K562 (cell line): ENCODE results near the gene GRIK1. TPM values are rescaled to one million over a fixed set of nuclear protein-coding genes. Genes with fewer than 3 reads are reported as not detected.

Experiments
- ATAC-seq: fragments of 200-7000 bp; cut with Tn5 transposase; 3 replicates; pipeline ENCODE4 v1.9.1; 2020; ENCODE audit warnings: moderate library complexity
- BruUV-seq: library from RNA; stranded (reverse); fragments of 400-500 nt; replicated peaks from 2 replicates; lab custom pipeline; 2021; lab: Mats Ljungman, UMichigan
- CTCF ChIA-PET: fragments of 300-600 bp; formaldehyde crosslinking; extraction: SDS; loops from one replicate; lab custom pipeline; 2021; ENCODE audit warnings: low intra/inter-chr PET ratio; lab: Yijun Ruan, JAX
- POLR2A ChIA-PET: fragments of 300-600, 350-650 bp; sonication (Branson Sonifier 250); formaldehyde crosslinking; extraction: SDS; loops from one replicate; lab custom pipeline; 2021; ENCODE audit warnings: antibody characterized with exemption, inconsistent platforms; lab: Yijun Ruan, JAX
- DNase-seq, 4 experiments: peaks; one replicate each; pipeline versions ENCODE4 v3.0.0 to v3.0.0-alpha.2; 2011 to 2018; ENCODE audit warnings: low spot score in 3 of 4, mixed read lengths in 3 of 4; ENCODE audit errors: extremely low read depth in 1 of 4
- FAIRE-seq: peaks from 2 replicates; lab custom pipeline; 2011; peaks lifted over from hg19 to GRCh38; lab: Jason Lieb, UNC
- H2AFZ ChIP-seq: 2 replicates; pipeline ENCODE4 v1.6.0; 2011; ENCODE audit warnings: low read depth, low read length, control low read depth, inconsistent platforms
- H3K27ac ChIP-seq: fragments of 200-600 bp; 3 replicates; pipeline ENCODE4 v1.8.0; 2011; ENCODE audit warnings: low read depth, mild to moderate bottlenecking, control low read depth, inconsistent platforms, low read length, moderate library complexity, mixed read lengths; ENCODE audit errors: extremely low read depth
- H3K27me3 ChIP-seq, 2 experiments: fragments of 300-600 bp in 1 of 2; 2 replicates in 1 of 2; 3 replicates in 1 of 2; pipeline versions ENCODE4 v1.6.0 to v1.8.0; 2011; ENCODE audit warnings: inconsistent platforms in 2 of 2, low read length in 2 of 2, mild to moderate bottlenecking in 1 of 2, mixed read lengths in 1 of 2, moderate library complexity in 1 of 2; ENCODE audit not compliant: control insufficient read depth in 2 of 2, insufficient read depth in 2 of 2
- H3K36me3 ChIP-seq: fragments of 300-600 bp; 3 replicates; pipeline ENCODE4 v1.8.0; 2011; ENCODE audit warnings: mild to moderate bottlenecking, low read length, inconsistent platforms; ENCODE audit not compliant: control insufficient read depth, insufficient read depth
- H3K4me1 ChIP-seq, 2 experiments: fragments of 200-600 bp in 1 of 2; replicated peaks in 1 of 2; 2 replicates in 1 of 2; 3 replicates in 1 of 2; pipeline versions ENCODE4 v1.5.1 to v1.8.0; 2011; ENCODE audit warnings: inconsistent platforms in 2 of 2, low read length in 2 of 2, mild to moderate bottlenecking in 1 of 2, mixed read lengths in 1 of 2, moderate library complexity in 1 of 2; ENCODE audit not compliant: control insufficient read depth in 2 of 2, insufficient read depth in 2 of 2
- H3K4me2 ChIP-seq: 2 replicates; pipeline ENCODE4 v1.6.1; 2011; ENCODE audit warnings: low read length, control low read depth, inconsistent platforms, mixed read lengths; ENCODE audit not compliant: insufficient read depth
- H3K4me3 ChIP-seq: fragments of 200-600 bp; sonication (generic), shearing (Covaris generic); 2 replicates; pipeline ENCODE4 v1.5.1; 2016; ENCODE audit warnings: control low read depth, inconsistent platforms
- H3K79me2 ChIP-seq: fragments of 200-600 bp; 3 replicates; pipeline ENCODE4 v1.8.0; 2011; ENCODE audit warnings: low read length, inconsistent platforms; ENCODE audit not compliant: control insufficient read depth, insufficient read depth
- H3K9ac ChIP-seq, 2 experiments: 2 replicates each; pipeline versions ENCODE4 v1.6.0 to v1.6.1; 2011; ENCODE audit warnings: low read depth in 2 of 2, low read length in 2 of 2, control low read depth in 1 of 2, inconsistent platforms in 1 of 2, mild to moderate bottlenecking in 1 of 2, mixed read lengths in 1 of 2; ENCODE audit not compliant: insufficient read depth in 1 of 2
- H3K9me1 ChIP-seq: one replicate; pipeline ENCODE4 v1.6.0; 2011; ENCODE audit warnings: inconsistent platforms, mild to moderate bottlenecking, low read length, moderate library complexity; ENCODE audit not compliant: control insufficient read depth, insufficient read depth
- H3K9me3 ChIP-seq: replicated peaks from 2 replicates; pipeline ENCODE4 v1.5.1; 2011; ENCODE audit warnings: low read depth, low read length, inconsistent platforms; ENCODE audit not compliant: control insufficient read depth, insufficient read depth
- H4K20me1 ChIP-seq: replicated peaks from 2 replicates; pipeline ENCODE4 v1.6.1; 2011; ENCODE audit warnings: low read length, inconsistent platforms, mixed read lengths; ENCODE audit not compliant: control insufficient read depth, insufficient read depth
- CBX1 ChIP-seq: sonication (generic); IDR thresholded peaks from 2 replicates; pipeline ENCODE4 v1.6.1; 2016; ENCODE audit warnings: antibody characterized with exemption, low read depth, mild to moderate bottlenecking
- CBX3 ChIP-seq, 2 experiments: IDR thresholded peaks; 1 replicate in 1 of 2; 2 replicates in 1 of 2; pipeline ENCODE4 v1.6.1; 2012; ENCODE audit warnings: inconsistent platforms in 2 of 2, low read length in 2 of 2, borderline replicate concordance in 1 of 2, control low read depth in 1 of 2
- CBX5 ChIP-seq: IDR thresholded peaks from 2 replicates; pipeline ENCODE4 v1.6.1; 2014; ENCODE audit warnings: low read depth, borderline replicate concordance
- DACH1 ChIP-seq: fragments of 450-650 bp; IDR thresholded peaks from 2 replicates; pipeline ENCODE4 v1.6.1; 2018; ENCODE audit not compliant: partially characterized antibody
- EP400 ChIP-seq: fragments of 450-650 bp; IDR thresholded peaks from 2 replicates; pipeline ENCODE4 v1.6.1; 2017; ENCODE audit warnings: antibody characterized with exemption, mild to moderate bottlenecking, moderate library complexity
- RBM25 ChIP-seq: fragments of 200-400 bp; formaldehyde crosslinking; IDR thresholded peaks from 2 replicates; pipeline ENCODE4 v1.6.1; 2018; ENCODE audit warnings: low read length, low read depth, moderate library complexity; ENCODE audit not compliant: severe bottlenecking
- TRIM28 ChIP-seq: fragments of 450-650 bp; IDR thresholded peaks from 2 replicates; pipeline ENCODE4 v1.6.1; 2017
- ZNF655 ChIP-seq: fragments of 250-450 bp; sonication (Bioruptor Pico); IDR thresholded peaks from 2 replicates; pipeline ENCODE4 v1.5.0; 2021
- WGBS: fragments of 100-300 bp; shearing (Covaris generic); methylation state at CpG from one replicate; pipeline ENCODE4 v1.1.6; 2016; ENCODE audit warnings: low coverage, mixed read lengths; ENCODE audit not compliant: insufficient coverage; ENCODE audit errors: missing lambda C conversion rate; 5-methylcytosine and 5-hydroxymethylcytosine counted together
- in situ Hi-C: fragments of 300-500 bp; cut with MboI; formaldehyde crosslinking; loops from 4 replicates; pipeline ENCODE4 v1.15.0; 2018; ENCODE audit warnings: inconsistent platforms, mixed read lengths
- intact Hi-C: fragments of 100-400 bp; cut with micrococcal nuclease; formaldehyde crosslinking; loops from 2 replicates; pipeline ENCODE4 v1.14.2; 2022
- polyA plus RNA-seq, 8 experiments: library from polyadenylated mRNA; depleted of rRNA in 4 of 8; stranded (reverse) in 5 of 8; unstranded in 3 of 8; fragments of >200 nt; fragmentation: Nextera tagmentation in 2 of 8; fragmentation: Illumina TruSeq in 1 of 8; extraction: Ambion mirVana in 2 of 8; extraction: Trizol in 1 of 8; gene quantifications; 2 replicates each; pipeline versions ENCODE4 v1.2.1 to v1.2.3, GENCODE V29; 2011 to 2014; ENCODE audit warnings: inconsistent platforms in 1 of 8, missing spikeins in 1 of 8
- total RNA-seq, 7 experiments: library from RNA; depleted of rRNA in 6 of 7; stranded (reverse); fragments of >200 nt in 6 of 7; fragmentation: Illumina TruSeq in 2 of 7; extraction: Trizol in 2 of 7; gene quantifications; 2 replicates each; pipeline versions ENCODE4 v1.2.1 to v1.2.3, GENCODE V29; 2011 to 2021; ENCODE audit warnings: low replicate concordance in 1 of 7

Gene GRIK1
- total and polyA plus RNA-seq, 9 of the 15 experiments (the other 6 are each of a cell fraction or from before 2014, with no cell fraction given), result 0.17 to 2.8 (median 0.53) TPM

GRCh38 chr21:29834617-29835016 lies 105.2 kb downstream of the GRIK1 start:
- Histone ChIP-seq H3K79me2 (no peaks in the 10 kb centered on the region), H4K20me1 (no peaks in the 10 kb centered on the region), H3K9me3 (no peaks in the 10 kb centered on the region), H3K9ac (no peak overlapping the region), H3K4me2 (no peak overlapping the region), H3K36me3 (no peaks in the 10 kb centered on the region), H2AFZ (peak overlapping the region; percentile 54; the same call in 1 of the 2 replicates), H3K4me1 (no peaks in the 10 kb centered on the region), H3K27me3 (no peaks in the 10 kb centered on the region), H3K27ac (no peak overlapping the region), H3K4me3 (no peak overlapping the region), H3K9me1 (no peaks in the 10 kb centered on the region)
- ATAC-seq (no peak), DNase-seq (no peak), FAIRE-seq (no peak)
- no TSS peak for BruUV-seq
- ChIA-PET CTCF (no interaction called here), POLR2A (no interaction called here)
- WGBS, result 45% methylated on average over 2 of the region's 2 CpGs
- intact Hi-C loops, result no loop called here
- in situ Hi-C loops, result no loop called here
- peak; percentile 55 for TF ChIP-seq DACH1
- no peak for TF ChIP-seq EP400

- no peak overlapping the region for H3K4me3 ChIP-seq
- H3K27me3 ChIP-seq, result no peaks in the 10 kb centered on the region
- no peaks in the 10 kb centered on the region for H3K9me3 ChIP-seq
- ATAC-seq, result no peak
- no peak overlapping the region for H3K4me2 ChIP-seq
- in situ Hi-C loops, result no loop called here
- TF ChIP-seq CBX3 (IDR thresholded peaks at IDR 0.05; ENCODE audit: borderline replicate concordance in 1 of 2, low read length in 2 of 2) (0 out of 3 replicates have a peak, but pooled peaks of 1 of the 2 experiments have one; percentile 64), CBX5 (peak; percentile 75; the same call in 1 of the 2 replicates), CBX1 (peak; percentile 69; the same call in 1 of the 2 replicates), TRIM28 (0 out of 2 replicates have a peak, but pooled peaks have one; percentile 57), RBM25 (no peak), ZNF655 (CRISPR knock-in tag) (no peak)
- TF ChIP-seq, all 486 proteins: peak for 4
- Histone ChIP-seq H4K20me1 (no peaks in the 10 kb centered on the region), H3K9me1 (no peaks in the 10 kb centered on the region), H3K4me1 (no peaks in the 10 kb centered on the region), H2AFZ (no peak overlapping the region), H3K36me3 (no peaks in the 10 kb centered on the region), H3K9ac (no peak overlapping the region), H3K79me2 (no peaks in the 10 kb centered on the region), H3K27ac (no peak overlapping the region)
- POLR2A ChIA-PET, result no interaction called here
- CTCF ChIA-PET, result no interaction called here
- intact Hi-C loops, result no loop called here
- WGBS, result 46% methylated on average over 2 of the region's 2 CpGs
- no TSS peak for BruUV-seq
- DNase-seq (no peak), FAIRE-seq (no peak)
These were observed 107.6 kb downstream of the GRIK1 start for GRCh38 chr21:29832217-29832616.
